K562 (cell line): ENCODE measurements around the gene CLCN6. TPM values are rescaled to one million over a fixed set of nuclear protein-coding genes. Genes with fewer than 3 reads are reported as not detected.
A peak's percentile ranks its signal among the peaks of the same experiment; 100 is the strongest.

Experiments
- CAMTA2 ChIP-seq: fragments of 250-450 bp; sonication (Bioruptor Pico); conservative IDR thresholded peaks from 2 replicates; pipeline ENCODE4 v1.5.1; 2022
- CREM ChIP-seq: IDR thresholded peaks from 2 replicates; pipeline ENCODE4 v1.6.1; 2014; ENCODE audit warnings: antibody characterized with exemption, low read depth
- ELF2 ChIP-seq: fragments of 250-450 bp; sonication (Bioruptor Pico); IDR thresholded peaks from 2 replicates; pipeline ENCODE4 v1.5.0; 2021; ENCODE audit warnings: mild to moderate bottlenecking
- GABPA ChIP-seq: fragments of 200-800 bp; sonication (Bioruptor generic); conservative IDR thresholded peaks from 2 replicates; pipeline ENCODE4 v1.6.1; 2016; ENCODE audit warnings: low read depth, missing genetic modification characterization, missing compliant biosample characterization
- ILF3 ChIP-seq: fragments of 450-650 bp; IDR thresholded peaks from 2 replicates; pipeline ENCODE4 v1.6.1; 2018; ENCODE audit warnings: antibody characterized with exemption, mild to moderate bottlenecking, moderate library complexity, borderline replicate concordance
- L3MBTL2 ChIP-seq: fragments of 450-650 bp; IDR thresholded peaks from 2 replicates; pipeline ENCODE4 v1.6.1; 2016; ENCODE audit warnings: mild to moderate bottlenecking, moderate library complexity
- MAFG ChIP-seq: fragments of 450-650 bp; conservative IDR thresholded peaks from 2 replicates; pipeline ENCODE4 v1.6.1; 2016; ENCODE audit warnings: missing genetic modification characterization, missing compliant biosample characterization
- PHB2 ChIP-seq: fragments of 450-650 bp; IDR thresholded peaks from 2 replicates; pipeline ENCODE4 v1.6.1; 2017; ENCODE audit warnings: low read depth
- POLR3G ChIP-seq: IDR thresholded peaks from 2 replicates; pipeline ENCODE4 v1.6.1; 2011; ENCODE audit not compliant: insufficient read length, insufficient replicate concordance; ENCODE audit errors: extremely low read depth
- RAD51 ChIP-seq: fragments of 450-650 bp; IDR thresholded peaks from 2 replicates; pipeline ENCODE4 v1.7.1; 2016; ENCODE audit warnings: low read depth, mild to moderate bottlenecking, borderline replicate concordance
- SMARCA4 ChIP-seq: fragments of 450-650 bp; IDR thresholded peaks from 2 replicates; pipeline ENCODE4 v1.6.1; 2016
- SRF ChIP-seq, 2 experiments: fragments of 250-450, 450-650 bp in 1 of 2; sonication (Bioruptor Pico) in 1 of 2; sonication (generic) in 1 of 2; formaldehyde crosslinking; IDR thresholded peaks; 2 replicates each; pipeline versions ENCODE4 v1.5.0 to v1.5.1; 2020 to 2022; ENCODE audit warnings: mild to moderate bottlenecking in 1 of 2, missing genetic modification reagents in 1 of 2
- TEAD1 ChIP-seq, 2 experiments: fragments of 450-650 bp in 1 of 2; sonication (generic) in 1 of 2; formaldehyde crosslinking; IDR thresholded peaks; 2 replicates each; pipeline versions ENCODE4 v1.4.0 to v1.8.0; 2020 to 2022; ENCODE audit warnings: mild to moderate bottlenecking in 2 of 2, missing genetic modification reagents in 1 of 2
- TOE1 ChIP-seq, 2 experiments: fragments of 450-650 bp in 1 of 2; sonication (generic) in 1 of 2; formaldehyde crosslinking in 1 of 2; IDR thresholded peaks; 2 replicates each; pipeline versions ENCODE4 v1.7.1 to v1.8.0; 2016 to 2022; ENCODE audit warnings: borderline replicate concordance in 2 of 2, mild to moderate bottlenecking in 2 of 2, antibody characterized with exemption in 1 of 2, inconsistent platforms in 1 of 2, low read depth in 1 of 2, missing genetic modification reagents in 1 of 2, moderate library complexity in 1 of 2
- TRIM24 ChIP-seq, 2 experiments: fragments of 450-650 bp; IDR thresholded peaks; 2 replicates each; pipeline ENCODE4 v1.6.1; 2016
- ZBTB8A ChIP-seq: fragments of 450-650 bp; IDR thresholded peaks from 2 replicates; pipeline ENCODE4 v1.6.1; 2018; ENCODE audit warnings: mild to moderate bottlenecking, moderate library complexity; ENCODE audit not compliant: partially characterized antibody
- ZNF239 ChIP-seq: fragments of 250-450 bp; sonication (Bioruptor Pico); IDR thresholded peaks from 2 replicates; pipeline ENCODE4 v1.4.0; 2020; ENCODE audit warnings: mild to moderate bottlenecking
- ZNF24 ChIP-seq: fragments of 450-650 bp; IDR thresholded peaks from 2 replicates; pipeline ENCODE4 v1.6.1; 2016
- ZNF586 ChIP-seq: fragments of 450-650 bp; formaldehyde crosslinking; conservative IDR thresholded peaks from 2 replicates; pipeline ENCODE4 v1.4.0; 2020; ENCODE audit warnings: mild to moderate bottlenecking, moderate library complexity
- ZNF696 ChIP-seq: fragments of 250-450 bp; sonication (Bioruptor Pico); conservative IDR thresholded peaks from 2 replicates; pipeline ENCODE4 v1.4.0; 2020; ENCODE audit warnings: mild to moderate bottlenecking, moderate library complexity
- ZNF764 ChIP-seq: fragments of 250-450 bp; sonication (Bioruptor Pico); IDR thresholded peaks from 2 replicates; pipeline ENCODE4 v1.4.0; 2020; ENCODE audit warnings: low read depth, mild to moderate bottlenecking, moderate library complexity
- ZZZ3 ChIP-seq: fragments of 450-650 bp; IDR thresholded peaks from 2 replicates; pipeline ENCODE4 v1.6.1; 2016; ENCODE audit warnings: antibody characterized with exemption, mild to moderate bottlenecking, moderate library complexity
- polyA plus RNA-seq, 8 experiments: library from polyadenylated mRNA; depleted of rRNA in 4 of 8; stranded (reverse) in 5 of 8; unstranded in 3 of 8; fragments of >200 nt; fragmentation: Nextera tagmentation in 2 of 8; fragmentation: Illumina TruSeq in 1 of 8; extraction: Ambion mirVana in 2 of 8; extraction: Trizol in 1 of 8; gene quantifications; 2 replicates each; pipeline versions ENCODE4 v1.2.1 to v1.2.3, GENCODE V29; 2011 to 2014; ENCODE audit warnings: inconsistent platforms in 1 of 8, missing spikeins in 1 of 8
- total RNA-seq, 7 experiments: library from RNA; depleted of rRNA in 6 of 7; stranded (reverse); fragments of >200 nt in 6 of 7; fragmentation: Illumina TruSeq in 2 of 7; extraction: Trizol in 2 of 7; gene quantifications; 2 replicates each; pipeline versions ENCODE4 v1.2.1 to v1.2.3, GENCODE V29; 2011 to 2021; ENCODE audit warnings: low replicate concordance in 1 of 7
- TF ChIP-seq, protein P1 (sequence below): fragments of 450-650 bp; IDR thresholded peaks from 2 replicates; pipeline ENCODE4 v1.6.1; 2016
- TF ChIP-seq, protein P2 (sequence below): fragments of 250-450 bp; sonication (Bioruptor Pico); IDR thresholded peaks from 2 replicates; pipeline ENCODE4 v1.8.0; 2022; ENCODE audit warnings: inconsistent platforms, mild to moderate bottlenecking, moderate library complexity, borderline replicate concordance
- TF ChIP-seq, protein P3 (sequence below): fragments of 250-450 bp; sonication (Bioruptor Pico); IDR thresholded peaks from 2 replicates; pipeline ENCODE4 v1.5.0; 2020; ENCODE audit warnings: mild to moderate bottlenecking

CLCN6 gene
- total and polyA plus RNA-seq, 9 of the 15 experiments (the other 6 are each of a cell fraction or from before 2014, with no cell fraction given) = 2.0 to 21.8 (median 13.6) TPM

- TF ChIP-seq TOE1 (IDR thresholded peaks at IDR 0.05; ENCODE audit: borderline replicate concordance) (no peak), TOE1 (CRISPR knock-in tag; IDR thresholded peaks at IDR 0.05; ENCODE audit: borderline replicate concordance, low read depth) (no peak), POLR3G (no peak), ZBTB8A (no peak), ZNF696 (CRISPR knock-in tag) (no peak), CAMTA2 (CRISPR knock-in tag) (0 out of 2 replicates have a peak, but pooled peaks have one; percentile 71), CREM (peak; percentile 94), ZNF586 (CRISPR knock-in tag) (no peak), GABPA (tag) (no peak), RAD51 (peak; percentile 100), SMARCA4 (no peak; the same call in 1 of the 2 replicates), ZNF24 (peak; percentile 48; the same call in 1 of the 2 replicates), MAFG (tag) (no peak), L3MBTL2 (peak; percentile 60; the same call in 1 of the 2 replicates), ZNF239 (CRISPR knock-in tag) (peak; percentile 28), ILF3 (no peak), TRIM24 (IDR thresholded peaks at IDR 0.05) (peak; percentile 5 to 25; a peak in 1 of 4 replicates), ZNF764 (CRISPR knock-in tag) (0 out of 2 replicates have a peak, but pooled peaks have one; percentile 63), PHB2 (no peak), TEAD1 (CRISPR knock-in tag; IDR thresholded peaks at IDR 0.05) (peak in 1 of 2 experiments; percentile 85; a peak in 2 of 4 replicates), SRF (CRISPR knock-in tag; IDR thresholded peaks at IDR 0.05) (peak in 1 of 2 experiments; percentile 94; a peak in 2 of 4 replicates), ZZZ3 (no peak), ELF2 (CRISPR knock-in tag) (no peak)
- TF ChIP-seq, protein P1, sequence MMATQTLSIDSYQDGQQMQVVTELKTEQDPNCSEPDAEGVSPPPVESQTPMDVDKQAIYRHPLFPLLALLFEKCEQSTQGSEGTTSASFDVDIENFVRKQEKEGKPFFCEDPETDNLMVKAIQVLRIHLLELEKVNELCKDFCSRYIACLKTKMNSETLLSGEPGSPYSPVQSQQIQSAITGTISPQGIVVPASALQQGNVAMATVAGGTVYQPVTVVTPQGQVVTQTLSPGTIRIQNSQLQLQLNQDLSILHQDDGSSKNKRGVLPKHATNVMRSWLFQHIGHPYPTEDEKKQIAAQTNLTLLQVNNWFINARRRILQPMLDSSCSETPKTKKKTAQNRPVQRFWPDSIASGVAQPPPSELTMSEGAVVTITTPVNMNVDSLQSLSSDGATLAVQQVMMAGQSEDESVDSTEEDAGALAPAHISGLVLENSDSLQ = peak; percentile 98
- TF ChIP-seq, protein P2, sequence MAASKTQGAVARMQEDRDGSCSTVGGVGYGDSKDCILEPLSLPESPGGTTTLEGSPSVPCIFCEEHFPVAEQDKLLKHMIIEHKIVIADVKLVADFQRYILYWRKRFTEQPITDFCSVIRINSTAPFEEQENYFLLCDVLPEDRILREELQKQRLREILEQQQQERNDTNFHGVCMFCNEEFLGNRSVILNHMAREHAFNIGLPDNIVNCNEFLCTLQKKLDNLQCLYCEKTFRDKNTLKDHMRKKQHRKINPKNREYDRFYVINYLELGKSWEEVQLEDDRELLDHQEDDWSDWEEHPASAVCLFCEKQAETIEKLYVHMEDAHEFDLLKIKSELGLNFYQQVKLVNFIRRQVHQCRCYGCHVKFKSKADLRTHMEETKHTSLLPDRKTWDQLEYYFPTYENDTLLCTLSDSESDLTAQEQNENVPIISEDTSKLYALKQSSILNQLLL (CRISPR knock-in tag) = no peak
- TF ChIP-seq, protein P3, sequence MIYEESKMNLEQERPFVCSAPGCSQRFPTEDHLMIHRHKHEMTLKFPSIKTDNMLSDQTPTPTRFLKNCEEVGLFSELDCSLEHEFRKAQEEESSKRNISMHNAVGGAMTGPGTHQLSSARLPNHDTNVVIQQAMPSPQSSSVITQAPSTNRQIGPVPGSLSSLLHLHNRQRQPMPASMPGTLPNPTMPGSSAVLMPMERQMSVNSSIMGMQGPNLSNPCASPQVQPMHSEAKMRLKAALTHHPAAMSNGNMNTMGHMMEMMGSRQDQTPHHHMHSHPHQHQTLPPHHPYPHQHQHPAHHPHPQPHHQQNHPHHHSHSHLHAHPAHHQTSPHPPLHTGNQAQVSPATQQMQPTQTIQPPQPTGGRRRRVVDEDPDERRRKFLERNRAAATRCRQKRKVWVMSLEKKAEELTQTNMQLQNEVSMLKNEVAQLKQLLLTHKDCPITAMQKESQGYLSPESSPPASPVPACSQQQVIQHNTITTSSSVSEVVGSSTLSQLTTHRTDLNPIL = no peak
Observed at GRCh38 chr1:11805422-11806306, at the start of gene CLCN6, which contains the start of gene MTHFR (continued).
